H1 (cell line): ENCODE measurements around the gene ALPP.
"Not testable (repeated sequence)": the region's sequence is repeated elsewhere in the genome, so short reads cannot be mapped to it uniquely, and the experiment has no call there.

ENCODE experiments used
- BRCA1 ChIP-seq: IDR thresholded peaks from 2 replicates; pipeline ENCODE4 v1.6.1; 2012; ENCODE audit warnings: low read depth, low read length, improper control_type of control experiment
- CHD2 ChIP-seq: IDR thresholded peaks from 2 replicates; pipeline ENCODE4 v1.6.1; 2012; ENCODE audit warnings: low read length, improper control_type of control experiment
- EZH2 ChIP-seq: fragments of 200-600 bp; sonication (generic); IDR thresholded peaks from 2 replicates; pipeline ENCODE4 v1.7.1; 2012; ENCODE audit warnings: low read depth, mild to moderate bottlenecking, moderate library complexity, low read length, inconsistent platforms; ENCODE audit not compliant: severe bottlenecking
- GTF2F1 ChIP-seq: IDR thresholded peaks from 2 replicates; pipeline ENCODE4 v1.6.1; 2012; ENCODE audit warnings: low read depth, low read length, improper control_type of control experiment, borderline replicate concordance
- PHF8 ChIP-seq: fragments of 200-600 bp; sonication (generic); conservative IDR thresholded peaks from 2 replicates; pipeline ENCODE4 v1.7.1; 2012; ENCODE audit warnings: low read depth, mild to moderate bottlenecking, inconsistent platforms, low read length, moderate library complexity
- POLR2AphosphoS5 ChIP-seq: IDR thresholded peaks from 2 replicates; pipeline ENCODE4 v1.6.1; 2011; ENCODE audit warnings: low read depth, low read length
- RNF2 ChIP-seq: fragments of 200-900, 300-1000 bp; sonication (generic); IDR thresholded peaks from 2 replicates; pipeline ENCODE4 v1.7.1; 2016; ENCODE audit warnings: borderline replicate concordance, low read depth, mild to moderate bottlenecking, antibody characterized with exemption, low read length; ENCODE audit not compliant: poor library complexity, severe bottlenecking; ENCODE audit errors: missing control alignments
- SP4 ChIP-seq: IDR thresholded peaks from 2 replicates; pipeline ENCODE4 v1.6.1; 2012; ENCODE audit warnings: low read length, inconsistent platforms
- TAF1 ChIP-seq: IDR thresholded peaks from 2 replicates; pipeline ENCODE4 v1.6.1; 2011; ENCODE audit warnings: mild to moderate bottlenecking, low read depth, low read length
- ZNF274 ChIP-seq: IDR thresholded peaks from 2 replicates; pipeline ENCODE4 v1.7.0; 2012; ENCODE audit warnings: low read length, borderline replicate concordance; ENCODE audit errors: extremely low read depth
- TF ChIP-seq, protein P1 (sequence below), 3 experiments: IDR thresholded peaks; 1 replicate in 2 of 3; 2 replicates in 1 of 3; pipeline versions ENCODE4 v1.5.1 to v1.6.1; 2011; ENCODE audit warnings: low read length in 3 of 3, mild to moderate bottlenecking in 3 of 3, inconsistent platforms in 2 of 3, low read depth in 1 of 3, moderate library complexity in 1 of 3; ENCODE audit not compliant: insufficient read depth in 1 of 3; ENCODE audit errors: control extremely low read depth in 1 of 3
- TF ChIP-seq, protein P2 (sequence below): IDR thresholded peaks from 2 replicates; pipeline ENCODE4 v1.6.1; 2012; ENCODE audit warnings: inconsistent platforms

DNA sequence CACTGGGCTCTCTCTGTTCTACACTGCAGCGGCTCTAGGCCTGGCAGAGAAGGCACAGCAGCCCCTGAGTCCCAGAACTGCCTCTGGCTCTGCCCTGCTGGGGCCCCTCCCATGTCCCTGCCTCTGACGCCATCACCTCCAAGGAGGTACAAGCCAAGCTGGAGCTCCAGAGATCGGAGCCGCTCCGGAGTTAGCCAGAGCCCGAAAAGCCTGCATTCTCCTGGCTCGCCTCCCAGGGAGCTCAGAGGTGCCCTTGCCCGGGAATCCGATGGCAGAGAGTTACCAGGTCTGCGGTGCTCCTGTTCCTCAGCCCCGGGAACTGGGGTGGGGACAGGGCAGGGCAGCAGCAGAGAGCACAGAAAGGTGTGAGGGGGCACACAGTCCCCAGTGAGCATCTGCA lies 46.9 kb upstream of the ALPP start:
- TF ChIP-seq BRCA1, GTF2F1, POLR2AphosphoS5, CHD2, RNF2, PHF8, ZNF274, TAF1, EZH2, SP4: not testable (repeated sequence)
- TF ChIP-seq, protein P1, sequence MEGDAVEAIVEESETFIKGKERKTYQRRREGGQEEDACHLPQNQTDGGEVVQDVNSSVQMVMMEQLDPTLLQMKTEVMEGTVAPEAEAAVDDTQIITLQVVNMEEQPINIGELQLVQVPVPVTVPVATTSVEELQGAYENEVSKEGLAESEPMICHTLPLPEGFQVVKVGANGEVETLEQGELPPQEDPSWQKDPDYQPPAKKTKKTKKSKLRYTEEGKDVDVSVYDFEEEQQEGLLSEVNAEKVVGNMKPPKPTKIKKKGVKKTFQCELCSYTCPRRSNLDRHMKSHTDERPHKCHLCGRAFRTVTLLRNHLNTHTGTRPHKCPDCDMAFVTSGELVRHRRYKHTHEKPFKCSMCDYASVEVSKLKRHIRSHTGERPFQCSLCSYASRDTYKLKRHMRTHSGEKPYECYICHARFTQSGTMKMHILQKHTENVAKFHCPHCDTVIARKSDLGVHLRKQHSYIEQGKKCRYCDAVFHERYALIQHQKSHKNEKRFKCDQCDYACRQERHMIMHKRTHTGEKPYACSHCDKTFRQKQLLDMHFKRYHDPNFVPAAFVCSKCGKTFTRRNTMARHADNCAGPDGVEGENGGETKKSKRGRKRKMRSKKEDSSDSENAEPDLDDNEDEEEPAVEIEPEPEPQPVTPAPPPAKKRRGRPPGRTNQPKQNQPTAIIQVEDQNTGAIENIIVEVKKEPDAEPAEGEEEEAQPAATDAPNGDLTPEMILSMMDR (IDR thresholded peaks at IDR 0.05; ENCODE audit: control extremely low read depth in 1 of 3, insufficient read depth in 1 of 3, low read depth in 1 of 3, low read length in 3 of 3): not testable (repeated sequence)
- TF ChIP-seq, protein P2, sequence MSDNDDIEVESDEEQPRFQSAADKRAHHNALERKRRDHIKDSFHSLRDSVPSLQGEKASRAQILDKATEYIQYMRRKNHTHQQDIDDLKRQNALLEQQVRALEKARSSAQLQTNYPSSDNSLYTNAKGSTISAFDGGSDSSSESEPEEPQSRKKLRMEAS: not testable (repeated sequence)
